HepG2 (cell line): ENCODE data around the gene TRIM44. TPM values are rescaled to one million over a fixed set of nuclear protein-coding genes. Genes with fewer than 3 reads are reported as not detected.

ENCODE experiments used
- ATAC-seq: fragments of 200-7000 bp; cut with Tn5 transposase; 3 replicates; pipeline ENCODE4 v1.9.1; 2020; ENCODE audit warnings: mild to moderate bottlenecking, moderate library complexity
- BruUV-seq: library from RNA; stranded (reverse); fragments of 400-500 nt; replicated peaks from 2 replicates; lab custom pipeline; 2021; lab: Mats Ljungman, UMichigan
- CTCF ChIA-PET: fragments of 300-600 bp; formaldehyde crosslinking; extraction: SDS; loops from one replicate; lab custom pipeline; 2021; ENCODE audit warnings: low total read pairs, inconsistent platforms, low intra/inter-chr PET ratio; lab: Yijun Ruan, JAX
- POLR2A ChIA-PET: fragments of 350-600 bp; sonication (Branson Sonifier 250); formaldehyde crosslinking; loops from one replicate; lab custom pipeline; 2020; ENCODE audit warnings: antibody characterized with exemption, inconsistent platforms; lab: Yijun Ruan, JAX
- DNase-seq: peaks from one replicate; pipeline ENCODE4 v3.0.0-alpha.2; 2015; ENCODE audit warnings: low spot score
- FAIRE-seq: peaks from 3 replicates; lab custom pipeline; 2011; peaks lifted over from hg19 to GRCh38; lab: Jason Lieb, UNC
- H2AFZ ChIP-seq: one replicate; pipeline ENCODE4 v1.6.1; 2011; ENCODE audit warnings: low read length, inconsistent platforms
- H3K27ac ChIP-seq: fragments of 300-600 bp; 3 replicates; pipeline ENCODE4 v1.8.0; 2011; ENCODE audit warnings: mixed run types, mild to moderate bottlenecking, mixed read lengths, low read length, inconsistent platforms; ENCODE audit not compliant: insufficient read depth; ENCODE audit errors: extremely low read length
- H3K27me3 ChIP-seq, 2 experiments: fragments of 200-600 bp in 1 of 2; 2 replicates in 1 of 2; 3 replicates in 1 of 2; pipeline versions ENCODE4 v1.6.0 to v1.8.0; 2011; ENCODE audit warnings: low read length in 2 of 2, mild to moderate bottlenecking in 2 of 2, moderate library complexity in 2 of 2, inconsistent platforms in 1 of 2; ENCODE audit not compliant: insufficient read depth in 2 of 2, control insufficient read depth in 1 of 2
- H3K36me3 ChIP-seq, 2 experiments: fragments of 200-600 bp in 1 of 2; replicated peaks in 1 of 2; 2 replicates in 1 of 2; 3 replicates in 1 of 2; pipeline versions ENCODE4 v1.5.1 to v1.8.0; 2011; ENCODE audit warnings: low read length in 2 of 2, inconsistent platforms in 1 of 2; ENCODE audit not compliant: insufficient read depth in 2 of 2, control insufficient read depth in 1 of 2
- H3K4me1 ChIP-seq: 2 replicates; pipeline ENCODE4 v1.5.1; 2012; ENCODE audit warnings: low read length, inconsistent platforms; ENCODE audit not compliant: insufficient read depth
- H3K4me2 ChIP-seq: 2 replicates; pipeline ENCODE4 v1.6.0; 2011; ENCODE audit warnings: low read depth, low read length, inconsistent platforms
- H3K4me3 ChIP-seq, 3 experiments: fragments of 200-600 bp in 1 of 3; sonication (generic), shearing (Covaris generic) in 1 of 3; replicated peaks in 1 of 3; 2 replicates each; pipeline ENCODE4 v1.5.1; 2011 to 2016; ENCODE audit warnings: low read length in 3 of 3, inconsistent platforms in 2 of 3, low read depth in 2 of 3, mild to moderate bottlenecking in 2 of 3, control low read depth in 1 of 3, mixed read lengths in 1 of 3; ENCODE audit not compliant: insufficient read depth in 1 of 3
- H3K79me2 ChIP-seq: one replicate; pipeline ENCODE4 v1.6.1; 2011; ENCODE audit warnings: low read length, inconsistent platforms; ENCODE audit not compliant: insufficient read depth
- H3K9ac ChIP-seq: 2 replicates; pipeline ENCODE4 v1.6.0; 2011; ENCODE audit warnings: mild to moderate bottlenecking, low read depth, low read length, inconsistent platforms; ENCODE audit not compliant: insufficient read depth
- H3K9me3 ChIP-seq: 2 replicates; pipeline ENCODE4 v1.5.1; 2012; ENCODE audit warnings: mild to moderate bottlenecking, low read length
- H4K20me1 ChIP-seq: 2 replicates; pipeline ENCODE4 v1.6.0; 2011; ENCODE audit warnings: inconsistent platforms, mild to moderate bottlenecking, low read length, moderate library complexity; ENCODE audit not compliant: insufficient read depth
- CEBPG ChIP-seq: IDR thresholded peaks from 2 replicates; pipeline ENCODE4 v1.6.1; 2016
- MATR3 ChIP-seq: sonication (generic); formaldehyde crosslinking; IDR thresholded peaks from 2 replicates; pipeline ENCODE4 v1.4.0; 2020; ENCODE audit warnings: missing genetic modification reagents
- NR1H2 ChIP-seq: sonication (generic); formaldehyde crosslinking; IDR thresholded peaks from 2 replicates; pipeline ENCODE4 v1.8.1; 2022; ENCODE audit warnings: low read depth, missing genetic modification reagents, borderline replicate concordance
- POGZ ChIP-seq: sonication (generic); formaldehyde crosslinking; IDR thresholded peaks from 2 replicates; pipeline ENCODE4 v1.4.0; 2020; ENCODE audit warnings: mild to moderate bottlenecking, missing genetic modification reagents
- RBFOX2 ChIP-seq: fragments of 200-400 bp; formaldehyde crosslinking; IDR thresholded peaks from 2 replicates; pipeline ENCODE4 v1.6.1; 2017; ENCODE audit warnings: low read depth, mild to moderate bottlenecking, low read length
- ZZZ3 ChIP-seq: sonication (generic); formaldehyde crosslinking; IDR thresholded peaks from 2 replicates; pipeline ENCODE4 v1.4.0; 2020; ENCODE audit warnings: missing genetic modification reagents, mild to moderate bottlenecking, borderline replicate concordance
- in situ Hi-C: cut with HindIII; loops from 2 replicates; pipeline ENCODE4 v1.10.0; 2017; ENCODE audit warnings: low pct_unique_long_range_greater_than_20kb; ENCODE audit not compliant: extremely low pct_ligation_motif_present
- intact Hi-C: fragments of 100-400 bp; cut with micrococcal nuclease; formaldehyde crosslinking; loops from one replicate; pipeline ENCODE4 v1.10.0; 2022; ENCODE audit not compliant: unreplicated experiment
- polyA plus RNA-seq, 8 experiments: library from polyadenylated mRNA; depleted of rRNA in 3 of 8; stranded (reverse) in 7 of 8; unstranded in 1 of 8; fragments of >200 nt; fragmentation: Illumina TruSeq in 4 of 8; extraction: Trizol in 4 of 8; gene quantifications; 2 replicates each; pipeline versions ENCODE4 v1.2.1 to v1.2.3, GENCODE V29; 2011 to 2016; ENCODE audit warnings: low read depth in 4 of 8, missing spikeins in 1 of 8, mixed read lengths in 1 of 8; ENCODE audit not compliant: insufficient read depth in 1 of 8
- total RNA-seq, 5 experiments: library from RNA; depleted of rRNA; stranded (reverse); fragments of >200 nt; fragmentation: Illumina TruSeq; extraction: Trizol; gene quantifications; 2 replicates each; pipeline ENCODE4 v1.2.3, GENCODE V29; 2016; ENCODE audit warnings: low read depth in 1 of 5
- TF ChIP-seq, protein P1 (sequence below): sonication (generic); formaldehyde crosslinking; IDR thresholded peaks from 2 replicates; pipeline ENCODE4 v1.8.0; 2022; ENCODE audit warnings: missing genetic modification reagents, mild to moderate bottlenecking, borderline replicate concordance

Gene TRIM44
- total and polyA plus RNA-seq, 2 of the 13 experiments (the other 11 are each of a cell fraction or from before 2014, with no cell fraction given), result 22.7 to 50.3 TPM

DNA sequence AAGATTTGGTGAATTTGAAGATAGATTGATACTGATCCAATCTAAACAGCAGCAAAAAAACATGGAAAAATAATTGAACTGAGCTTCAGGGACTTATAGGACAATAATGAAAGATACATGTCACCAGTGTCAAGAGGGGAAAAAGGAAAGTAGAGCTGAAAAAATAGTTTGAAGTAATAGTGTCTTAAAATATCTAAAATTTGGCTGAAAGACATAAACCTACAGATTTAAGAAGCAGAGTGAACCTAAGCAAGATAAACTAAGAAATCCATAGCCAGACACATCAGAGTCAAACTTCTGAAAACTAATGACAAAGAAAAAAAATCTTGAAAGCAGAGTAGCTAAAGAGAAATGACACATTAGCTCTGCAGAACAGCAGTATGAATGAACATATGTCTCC, 67.7 kb downstream of the TRIM44 start:
- H3K27me3 ChIP-seq, result no peaks in the 10 kb centered on the region
- FAIRE-seq (no peak), DNase-seq (no peak), ATAC-seq (no peak)
- no peak overlapping the region for H3K4me3 ChIP-seq
- POLR2A ChIA-PET, result no interaction called here
- intact Hi-C loops, result no loop called here
- H3K27ac ChIP-seq, result no peak overlapping the region
- H4K20me1 ChIP-seq, result no peaks in the 10 kb centered on the region; the same call in 1 of the 2 replicates
- no peak for TF ChIP-seq RBFOX2
- no peak for TF ChIP-seq CEBPG (CRISPR knock-in tag)
- no peak for TF ChIP-seq MATR3 (CRISPR knock-in tag)
- no peak for TF ChIP-seq ZZZ3 (CRISPR knock-in tag)
- TF ChIP-seq, protein P1, sequence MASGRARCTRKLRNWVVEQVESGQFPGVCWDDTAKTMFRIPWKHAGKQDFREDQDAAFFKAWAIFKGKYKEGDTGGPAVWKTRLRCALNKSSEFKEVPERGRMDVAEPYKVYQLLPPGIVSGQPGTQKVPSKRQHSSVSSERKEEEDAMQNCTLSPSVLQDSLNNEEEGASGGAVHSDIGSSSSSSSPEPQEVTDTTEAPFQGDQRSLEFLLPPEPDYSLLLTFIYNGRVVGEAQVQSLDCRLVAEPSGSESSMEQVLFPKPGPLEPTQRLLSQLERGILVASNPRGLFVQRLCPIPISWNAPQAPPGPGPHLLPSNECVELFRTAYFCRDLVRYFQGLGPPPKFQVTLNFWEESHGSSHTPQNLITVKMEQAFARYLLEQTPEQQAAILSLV (CRISPR knock-in tag), result no peak
- no peak for TF ChIP-seq POGZ
- no peak for TF ChIP-seq NR1H2 (CRISPR knock-in tag)
- peaks cover 21% of the 10 kb centered on the region for H3K9me3 ChIP-seq
- H3K4me1 ChIP-seq, result peaks cover 19% of the 10 kb centered on the region
- H2AFZ ChIP-seq, result no peak overlapping the region
- in situ Hi-C loops, result loop anchor here (10.0 kb wide), 1 partner anchor 65 kb away; the partner anchor contains the start of gene TRIM44
- BruUV-seq, result no TSS peak
- peaks cover 1 to 45% of the 10 kb centered on the region in 2 experiments; a peak in 4 of 5 replicates for H3K36me3 ChIP-seq
- no peak overlapping the region for H3K9ac ChIP-seq
- CTCF ChIA-PET, result no interaction called here
- H3K79me2 ChIP-seq, result no peaks in the 10 kb centered on the region
- H3K4me2 ChIP-seq, result no peak overlapping the region
